Erythroblast (primary cell): Measurements from ENCODE around the gene RPS29.

ENCODE experiments used
- DNase-seq, 2 experiments: peaks; one replicate each; lab custom pipeline; 2025; lab: John Stamatoyannopoulos, UW
- GATA1 ChIP-seq: IDR thresholded peaks from 2 replicates; pipeline ENCODE4 v1.6.1; 2011; ENCODE audit warnings: low read depth, mild to moderate bottlenecking, control low read depth, low read length, moderate library complexity
- POLR2A ChIP-seq: IDR thresholded peaks from 2 replicates; pipeline ENCODE4 v1.6.1; 2011; ENCODE audit warnings: mild to moderate bottlenecking, low read length

Gene RPS29

GRCh38 chr14:49584058-49584457 is 2.1 kb downstream of the RPS29 start:
- TF ChIP-seq GATA1 (no peak), POLR2A (no peak)
- no peak for DNase-seq

- TF ChIP-seq POLR2A (no peak), GATA1 (no peak)
- DNase-seq, result no peak
Observed at GRCh38 chr14:49583629-49584028, 2.6 kb downstream of the RPS29 start.

GRCh38 chr14:49582113-49582977 is 3.8 kb downstream of the RPS29 start:
- peak; percentile 63 for TF ChIP-seq POLR2A
- no peak for TF ChIP-seq GATA1
- DNase-seq, result no peak

GRCh38 chr14:49581209-49582112 is 4.7 kb downstream of the RPS29 start:
- TF ChIP-seq GATA1 (no peak), POLR2A (no peak)
- DNase-seq, result peak in 1 of 2 experiments; percentile 25

- TF ChIP-seq POLR2A, result no peak
- TF ChIP-seq GATA1, result no peak
- DNase-seq, result no peak
Observed at GRCh38 chr14:49579841-49580240, 6.3 kb downstream of the RPS29 start.

GRCh38 chr14:49578141-49578540 is 8.0 kb downstream of the RPS29 start:
- DNase-seq, result no peak

GRCh38 chr14:49574038-49574437 is 12.1 kb downstream of the RPS29 start:
- DNase-seq, result no peak
- TF ChIP-seq POLR2A (no peak), GATA1 (no peak)

More at GRCh38 chr14:49578141-49578540, 8.0 kb downstream of the RPS29 start:
- TF ChIP-seq GATA1, result no peak
- TF ChIP-seq POLR2A, result no peak

GRCh38 chr14:49569281-49569680 is 16.9 kb downstream of the RPS29 start:
- DNase-seq, result no peak
- TF ChIP-seq GATA1, result no peak
- no peak for TF ChIP-seq POLR2A

- TF ChIP-seq GATA1 (no peak), POLR2A (no peak)
- DNase-seq, result no peak
Observed at GRCh38 chr14:49566714-49567113, 19.5 kb downstream of the RPS29 start.

- no peak for DNase-seq
- TF ChIP-seq POLR2A (no peak), GATA1 (no peak)
Observed at GRCh38 chr14:49559979-49560768, 26.0 kb downstream of the RPS29 start.

- no peak for TF ChIP-seq POLR2A
- no peak for TF ChIP-seq GATA1
- no peak for DNase-seq
Observed at GRCh38 chr14:49553892-49554291, 32.3 kb downstream of the RPS29 start.

GRCh38 chr14:49553106-49553505 is 33.1 kb downstream of the RPS29 start:
- no peak for DNase-seq
- TF ChIP-seq POLR2A, result no peak
- TF ChIP-seq GATA1, result no peak

- TF ChIP-seq POLR2A (no peak), GATA1 (no peak)
- DNase-seq, result no peak
Observed at GRCh38 chr14:49551569-49551968, 34.6 kb downstream of the RPS29 start.
